ENCODE results near the gene FAM3A. TPM values are rescaled to one million over a fixed set of nuclear protein-coding genes. Genes with fewer than 3 reads are reported as not detected.

Gene FAM3A
- total and polyA plus RNA-seq, 2 of the 8 experiments (the other 6 are each of a cell fraction or from before 2014, with no cell fraction given) = 16.2 to 18.6 TPM

DNA sequence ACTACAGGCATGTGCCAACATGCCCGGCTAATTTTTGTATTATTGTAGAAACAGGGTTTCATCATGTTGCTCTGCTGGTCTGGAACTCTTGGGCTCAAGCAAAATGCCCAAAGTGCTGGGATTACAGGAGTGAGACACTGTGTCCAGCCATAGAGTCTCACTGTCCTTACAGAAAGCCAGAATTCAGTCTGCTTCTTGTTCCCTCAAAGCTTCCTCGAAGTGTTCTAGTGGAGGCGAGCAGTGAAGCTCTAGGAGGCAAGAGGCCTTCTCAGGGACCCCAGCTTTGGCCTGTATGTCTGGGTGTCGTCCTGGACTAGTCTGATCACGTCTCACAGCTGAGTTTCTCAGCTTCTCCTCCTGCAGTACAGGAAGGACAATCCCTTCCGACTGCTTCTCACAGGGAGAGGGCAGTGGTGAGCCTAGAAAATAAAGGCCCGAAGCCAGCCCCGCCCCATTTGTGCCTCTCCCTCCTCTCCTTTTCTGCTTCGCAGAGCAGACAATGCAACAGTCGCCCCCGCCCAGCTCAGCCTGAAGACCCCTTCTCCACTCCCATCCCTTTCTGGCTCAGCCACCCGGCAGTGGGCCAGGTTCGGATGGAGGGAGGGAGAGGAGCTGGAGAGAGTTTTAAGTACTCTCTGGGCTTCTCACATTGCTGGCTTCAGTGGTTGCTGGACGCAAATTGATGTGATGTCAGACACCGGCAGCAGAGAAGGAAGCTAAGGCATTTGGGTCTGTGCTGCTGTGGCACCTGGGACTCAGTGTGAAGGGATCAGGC, 11.1 kb upstream of the FAM3A start:
- Histone ChIP-seq H3K18ac (ENCODE audit: extremely low read depth, low read length) (peak overlapping the region; percentile 71), H4K20me1 (replicated peaks in 1 of 2; ENCODE audit: control insufficient read depth in 1 of 2, insufficient read depth in 2 of 2, low read length in 2 of 2) (peaks cover 0 to 2% of the 10 kb centered on the region in 2 experiments), H3K56ac (replicated peaks; ENCODE audit: insufficient read length, low read depth, low read length) (no peak overlapping the region), H3K36me3 (ENCODE audit: control insufficient read depth in 2 of 4, insufficient read depth in 4 of 4, low read length in 3 of 4) (peaks cover 0 to under 1% (median under 1%) of the 10 kb centered on the region in 4 experiments; a peak in 2 of 8 replicates), H3K23ac (ENCODE audit: insufficient read length) (no peak overlapping the region), H3K4ac (replicated peaks; ENCODE audit: insufficient read length, low read depth, low read length) (no peak overlapping the region), H3K23me2 (ENCODE audit: low read depth, low read length) (peaks cover 2% of the 10 kb centered on the region; the same call in 1 of the 2 replicates), H2AFZ (ENCODE audit: low read length) (no peak overlapping the region), H2AK5ac (ENCODE audit: low read depth, low read length) (no peak overlapping the region), H2BK15ac (ENCODE audit: low read length) (no peak overlapping the region), H2BK20ac (ENCODE audit: low read length) (no peak overlapping the region), H3K14ac (ENCODE audit: insufficient read length) (no peak overlapping the region), H3K4me1 (replicated peaks in 1 of 4; ENCODE audit: control insufficient read depth in 3 of 4, insufficient read depth in 4 of 4, low read length in 3 of 4) (0 out of 7 replicates have a peak, but pooled peaks cover 0 to 3% (median 0%) of the 10 kb centered on the region in 4 experiments), H2BK120ac (replicated peaks; ENCODE audit: low read depth, low read length) (no peak overlapping the region), H3K27ac (ENCODE audit: low read depth, low read length) (no peak overlapping the region), H3K79me1 (ENCODE audit: low read depth, low read length) (no peaks in the 10 kb centered on the region), H3K4me3 (ENCODE audit: extremely low read depth in 1 of 4, insufficient read depth in 2 of 4, low read depth in 3 of 4, low read length in 4 of 4) (peak overlapping the region in 3 of 4 experiments; percentile 13 to 51 (median 18); a peak in 4 of 8 replicates), H3K79me2 (ENCODE audit: control insufficient read depth in 1 of 2, insufficient read depth in 2 of 2, low read length in 2 of 2) (no peaks in the 10 kb centered on the region), H4K91ac (replicated peaks; ENCODE audit: insufficient read length, low read length) (no peak overlapping the region), H4K8ac (ENCODE audit: extremely low read depth, insufficient read depth, low read length) (peak overlapping the region; percentile 47; the same call in 1 of the 2 replicates), H2BK5ac (ENCODE audit: low read depth, low read length) (no peak overlapping the region), H3K4me2 (ENCODE audit: insufficient read depth in 1 of 2, low read depth in 2 of 2, low read length in 2 of 2) (peak overlapping the region; percentile 60 to 84), H4K5ac (ENCODE audit: insufficient read length, low read depth, low read length) (no peak overlapping the region), H3K9ac (replicated peaks in 1 of 4; ENCODE audit: extremely low read depth in 1 of 4, low read depth in 3 of 4, low read length in 3 of 4) (peak overlapping the region in 1 of 4 experiments; percentile 44; a peak in 1 of 7 replicates), H3K9me3 (ENCODE audit: insufficient read depth in 2 of 2, low read depth in 1 of 2, low read length in 1 of 2) (no peaks in the 10 kb centered on the region), H3K27me3 (replicated peaks in 1 of 4; ENCODE audit: control insufficient read depth in 3 of 4, extremely low read depth in 1 of 4, insufficient read depth in 3 of 4, low read length in 3 of 4) (peaks cover 0 to 11% (median 2%) of the 10 kb centered on the region in 4 experiments; a peak in 4 of 7 replicates), H2BK12ac (ENCODE audit: low read depth, low read length) (peak overlapping the region; percentile 60; the same call in 1 of the 2 replicates)
- FAIRE-seq = peak; percentile 62
- 24% methylated on average over 10 of the region's 15 CpGs; no CpG with 5 or more reads in 1 of the 2 experiments for WGBS, 2 experiments (ENCODE audit: extremely low coverage in 1 of 2, insufficient coverage in 1 of 2, insufficient read length in 1 of 2, insufficient replicate concordance in 2 of 2, low coverage in 1 of 2, low lambda C conversion rate in 2 of 2, missing lambda C conversion rate in 1 of 2)
- DNase-seq (ENCODE audit: low read depth in 1 of 2, low spot score in 2 of 2) = peak in 1 of 2 experiments; percentile 74
- ChIA-PET CTCF (ENCODE audit: partially characterized antibody) (interaction anchor here (0.6 to 1.8 kb wide), 14 partner anchors 8 to 210 kb away, joined by 3 to 7 read pairs (median 4); no protein-coding TSS in a partner anchor), POLR2A (ENCODE audit: partially characterized antibody) (interaction anchor here (0.7 to 1.8 kb wide), 13 partner anchors 10 to 156 kb away, joined by 3 to 15 read pairs (median 3); partner anchors contain the start of gene RPL10)
- peak; percentile 10 to 34; a peak in 1 of 4 replicates for TF ChIP-seq RAD21 (IDR thresholded peaks at IDR 0.05 in 1 of 2, conservative IDR thresholded peaks at IDR 0.05 in 1 of 2; ENCODE audit: low read depth in 2 of 2, low read length in 2 of 2)
- peak in 1 of 2 experiments; percentile 23; a peak in 1 of 3 replicates for TF ChIP-seq POLR2A (IDR thresholded peaks at IDR 0.05; ENCODE audit: control extremely low read depth in 1 of 2, low read depth in 2 of 2, low read length in 2 of 2)
- TF ChIP-seq, protein P1, sequence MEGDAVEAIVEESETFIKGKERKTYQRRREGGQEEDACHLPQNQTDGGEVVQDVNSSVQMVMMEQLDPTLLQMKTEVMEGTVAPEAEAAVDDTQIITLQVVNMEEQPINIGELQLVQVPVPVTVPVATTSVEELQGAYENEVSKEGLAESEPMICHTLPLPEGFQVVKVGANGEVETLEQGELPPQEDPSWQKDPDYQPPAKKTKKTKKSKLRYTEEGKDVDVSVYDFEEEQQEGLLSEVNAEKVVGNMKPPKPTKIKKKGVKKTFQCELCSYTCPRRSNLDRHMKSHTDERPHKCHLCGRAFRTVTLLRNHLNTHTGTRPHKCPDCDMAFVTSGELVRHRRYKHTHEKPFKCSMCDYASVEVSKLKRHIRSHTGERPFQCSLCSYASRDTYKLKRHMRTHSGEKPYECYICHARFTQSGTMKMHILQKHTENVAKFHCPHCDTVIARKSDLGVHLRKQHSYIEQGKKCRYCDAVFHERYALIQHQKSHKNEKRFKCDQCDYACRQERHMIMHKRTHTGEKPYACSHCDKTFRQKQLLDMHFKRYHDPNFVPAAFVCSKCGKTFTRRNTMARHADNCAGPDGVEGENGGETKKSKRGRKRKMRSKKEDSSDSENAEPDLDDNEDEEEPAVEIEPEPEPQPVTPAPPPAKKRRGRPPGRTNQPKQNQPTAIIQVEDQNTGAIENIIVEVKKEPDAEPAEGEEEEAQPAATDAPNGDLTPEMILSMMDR (IDR thresholded peaks at IDR 0.05; ENCODE audit: control extremely low read depth in 1 of 3, insufficient read depth in 1 of 3, low read depth in 1 of 3, low read length in 3 of 3) = peak in 2 of 3 experiments; percentile 40 to 50; a peak in 3 of 4 replicates
- TF ChIP-seq FOSL1 (IDR thresholded peaks at IDR 0.05; ENCODE audit: insufficient read depth, low read depth, low read length) = no peak
- TF ChIP-seq TAF1 (IDR thresholded peaks at IDR 0.05; ENCODE audit: low read depth, low read length) = 0 out of 2 replicates have a peak, but pooled peaks have one; percentile 22
- TF ChIP-seq CBX8 (IDR thresholded peaks at IDR 0.05; ENCODE audit: borderline replicate concordance, low read depth, low read length) = no peak

All from H1 (cell line).